SKM-1 treated with dmso at 0.1 percent for 144 hours (cell line): ENCODE results near the gene CCDC178.
"Not testable (repeated sequence)": the region's sequence is repeated elsewhere in the genome, so short reads cannot be mapped to it uniquely, and the experiment has no call there.

ENCODE experiments used
- DNase-seq: peaks from one replicate; lab custom pipeline; 2025; ENCODE audit not compliant: unreplicated experiment; lab: John Stamatoyannopoulos, UW

Gene CCDC178

GRCh38 chr18:33355756-33356155 is 84.8 kb downstream of the CCDC178 start:
- DNase-seq, result no peak

GRCh38 chr18:33355263-33355662 is 85.3 kb downstream of the CCDC178 start:
- no peak for DNase-seq

- no peak for DNase-seq
Measured at GRCh38 chr18:33350256-33350655, 90.3 kb downstream of the CCDC178 start.

- not testable (repeated sequence) for DNase-seq
Measured at GRCh38 chr18:33339733-33340132, 100.8 kb downstream of the CCDC178 start.

- no peak for DNase-seq
Measured at GRCh38 chr18:33334781-33335180, 105.7 kb downstream of the CCDC178 start.

- DNase-seq, result no peak
Measured at GRCh38 chr18:33330711-33331110, 109.8 kb downstream of the CCDC178 start.

- no peak for DNase-seq
Measured at GRCh38 chr18:33326975-33327374, 113.5 kb downstream of the CCDC178 start.

- DNase-seq, result no peak
Measured at GRCh38 chr18:33317640-33318039, 122.9 kb downstream of the CCDC178 start.

- no peak for DNase-seq
Measured at GRCh38 chr18:33316146-33316587, 124.4 kb downstream of the CCDC178 start.

GRCh38 chr18:33307520-33307919 is 133.0 kb downstream of the CCDC178 start:
- DNase-seq, result no peak

- DNase-seq, result no peak
Measured at GRCh38 chr18:33304277-33304676, 136.2 kb downstream of the CCDC178 start.

- no peak for DNase-seq
Measured at GRCh38 chr18:33291539-33291938, 149.0 kb downstream of the CCDC178 start.

- DNase-seq, result no peak
Measured at GRCh38 chr18:33288082-33288716, 152.3 kb downstream of the CCDC178 start.

- no peak for DNase-seq
Measured at GRCh38 chr18:33282709-33283333, 157.7 kb downstream of the CCDC178 start.

GRCh38 chr18:33282142-33282541 is 158.4 kb downstream of the CCDC178 start:
- DNase-seq, result no peak

- DNase-seq, result no peak
Measured at GRCh38 chr18:33277431-33277830, 163.1 kb downstream of the CCDC178 start.

- DNase-seq, result no peak
Measured at GRCh38 chr18:33275843-33276242, 164.7 kb downstream of the CCDC178 start.

GRCh38 chr18:33270297-33270696 is 170.2 kb downstream of the CCDC178 start:
- DNase-seq, result no peak

GRCh38 chr18:33269223-33269622 is 171.3 kb downstream of the CCDC178 start:
- no peak for DNase-seq

- no peak for DNase-seq
Measured at GRCh38 chr18:33264566-33264965, 176.0 kb downstream of the CCDC178 start.

- no peak for DNase-seq
Measured at GRCh38 chr18:33239298-33239697, 201.2 kb downstream of the CCDC178 start.

- no peak for DNase-seq
Measured at GRCh38 chr18:33232318-33232626, 208.2 kb downstream of the CCDC178 start.
